ENCODE measurements around the gene ANHX.

ANHX gene

GRCh38 chr12:133203344-133204263 is 32.1 kb downstream of the ANHX start:
- DNase-seq (ENCODE audit: low read depth in 2 of 2): no peak

- DNase-seq (ENCODE audit: low read depth in 2 of 2): no peak
Measured at GRCh38 chr12:133202493-133203343, 33.0 kb downstream of the ANHX start.

- DNase-seq (ENCODE audit: low read depth in 2 of 2): no peak
Measured at GRCh38 chr12:133201888-133202287, 33.8 kb downstream of the ANHX start.

GRCh38 chr12:133192847-133193246 is 42.8 kb downstream of the ANHX start:
- DNase-seq (ENCODE audit: low read depth in 2 of 2): no peak

- DNase-seq (ENCODE audit: low read depth in 2 of 2): no peak
Measured at GRCh38 chr12:133190176-133190575, 45.5 kb downstream of the ANHX start.

GRCh38 chr12:133181238-133181959 is 54.3 kb downstream of the ANHX start, which contains the start of gene ZNF268:
Gene ZNF268 (plus strand): TSS chr12:133181495. CDS start chr12:133181998, 503 bp downstream.
- peak; percentile 83 to 84 for DNase-seq (ENCODE audit: low read depth in 2 of 2)

- no peak for DNase-seq (ENCODE audit: low read depth in 2 of 2)
Measured at GRCh38 chr12:133180669-133181068, 55.0 kb downstream of the ANHX start.

- DNase-seq (ENCODE audit: low read depth in 2 of 2): no peak
Measured at GRCh38 chr12:133174901-133175300, 60.8 kb downstream of the ANHX start.

- no peak for DNase-seq (ENCODE audit: low read depth in 2 of 2)
Measured at GRCh38 chr12:133172491-133172890, 63.2 kb downstream of the ANHX start.

Measured in stimulated activated CD8-positive, alpha-beta memory T cell treated with anti-CD3 and anti-CD28 coated beads, Interleukin-15, amount 100 ng/mL, for 48 hours (primary cell).